Left lung (tissue), 10 donors: ENCODE data around the gene CCDC167. TPM values are rescaled to one million over a fixed set of nuclear protein-coding genes. Genes with fewer than 3 reads are reported as not detected.

ENCODE experiments used
- ATAC-seq: fragments of 200-7000 bp; cut with Tn5 transposase; one replicate; pipeline ENCODE4 v1.9.1; 2020; ENCODE audit warnings: moderate library complexity
- DNase-seq, 4 donors: peaks; one replicate each; pipeline ENCODE4 v3.0.0-alpha.2; 2013 to 2020
- H3K27ac ChIP-seq, 2 donors: fragments of 200-600 bp; sonication (generic) in 1 of 2; one replicate each; pipeline versions ENCODE4 v1.5.0 to v1.8.0; 2020 to 2021
- H3K27me3 ChIP-seq, 2 donors: fragments of 200-600 bp; sonication (generic) in 1 of 2; one replicate each; pipeline versions ENCODE4 v1.5.0 to v1.8.0; 2020 to 2021
- H3K36me3 ChIP-seq, 2 donors: fragments of 200-600 bp; sonication (generic) in 1 of 2; one replicate each; pipeline versions ENCODE4 v1.5.0 to v1.8.0; 2020 to 2021
- H3K4me1 ChIP-seq, 2 donors: fragments of 200-600 bp; one replicate each; pipeline ENCODE4 v1.8.0; 2021
- H3K4me3 ChIP-seq, 2 donors: fragments of 200-600 bp; sonication (generic) in 1 of 2; one replicate each; pipeline versions ENCODE4 v1.5.0 to v1.8.0; 2020 to 2021; ENCODE audit warnings: mild to moderate bottlenecking in 1 of 2
- H3K9me3 ChIP-seq, 2 donors: fragments of 200-600 bp; sonication (generic) in 1 of 2; one replicate each; pipeline versions ENCODE4 v1.5.0 to v1.8.0; 2020 to 2021
- intact Hi-C, 2 donors: fragments of 100-400 bp; cut with DNase I; formaldehyde crosslinking; loops; one replicate each; pipeline versions ENCODE4 v1.11.2 to v1.14.2; 2022
- polyA plus RNA-seq, 6 donors: library from polyadenylated mRNA; unstranded; fragments of 120-200 nt; gene quantifications; one replicate each; pipeline ENCODE4 v1.2.1, GENCODE V29; 2013; ENCODE audit not compliant: insufficient read length in 6 of 6
- total RNA-seq, 2 donors: library from RNA; stranded (reverse); fragmentation: NEBNext Ultra II Directional; extraction: Animal tissue kit (Norgen Biotek cat#: 25700); gene quantifications; one replicate each; pipeline ENCODE4 v1.2.1, GENCODE V29; 2021
- TF ChIP-seq, protein P1 (sequence below), 2 donors: fragments of 200-600 bp; sonication (generic) in 1 of 2; IDR thresholded peaks; one replicate each; pipeline versions ENCODE4 v1.5.0 to v1.8.0; 2021; ENCODE audit warnings: antibody characterized with exemption in 2 of 2
- donor health status: DM: no; HTN: yes; CAD: no.
- donor health status: DM: no; HTN: no; CAD: no.

Gene CCDC167
- total and polyA plus RNA-seq, 8 donors = 18.2 to 25.2 (median 23.7) TPM

DNA sequence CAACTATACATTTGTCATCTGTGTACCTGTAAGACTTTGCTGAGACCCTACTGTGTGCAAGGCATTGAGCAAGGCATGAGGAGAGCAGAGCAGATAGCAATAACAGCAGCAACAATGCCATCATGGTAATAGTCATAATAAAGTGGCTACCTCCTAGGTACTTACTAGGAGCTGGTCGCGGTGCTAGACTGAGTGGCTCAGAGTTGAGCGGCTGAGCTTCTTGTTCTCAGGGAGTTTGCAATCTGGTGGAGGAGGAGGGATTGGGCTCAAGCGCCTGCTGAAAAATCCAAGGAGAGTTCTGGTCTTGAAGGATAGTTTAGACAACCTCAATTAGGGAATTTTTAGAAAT is 25.3 kb upstream of the CCDC167 start:
- no peak overlapping the region for H3K4me3 ChIP-seq
- DNase-seq (no peak), ATAC-seq (no peak)
- no peaks in the 10 kb centered on the region for H3K9me3 ChIP-seq
- no peaks in the 10 kb centered on the region for H3K4me1 ChIP-seq
- H3K36me3 ChIP-seq = no peaks in the 10 kb centered on the region
- TF ChIP-seq, protein P1, sequence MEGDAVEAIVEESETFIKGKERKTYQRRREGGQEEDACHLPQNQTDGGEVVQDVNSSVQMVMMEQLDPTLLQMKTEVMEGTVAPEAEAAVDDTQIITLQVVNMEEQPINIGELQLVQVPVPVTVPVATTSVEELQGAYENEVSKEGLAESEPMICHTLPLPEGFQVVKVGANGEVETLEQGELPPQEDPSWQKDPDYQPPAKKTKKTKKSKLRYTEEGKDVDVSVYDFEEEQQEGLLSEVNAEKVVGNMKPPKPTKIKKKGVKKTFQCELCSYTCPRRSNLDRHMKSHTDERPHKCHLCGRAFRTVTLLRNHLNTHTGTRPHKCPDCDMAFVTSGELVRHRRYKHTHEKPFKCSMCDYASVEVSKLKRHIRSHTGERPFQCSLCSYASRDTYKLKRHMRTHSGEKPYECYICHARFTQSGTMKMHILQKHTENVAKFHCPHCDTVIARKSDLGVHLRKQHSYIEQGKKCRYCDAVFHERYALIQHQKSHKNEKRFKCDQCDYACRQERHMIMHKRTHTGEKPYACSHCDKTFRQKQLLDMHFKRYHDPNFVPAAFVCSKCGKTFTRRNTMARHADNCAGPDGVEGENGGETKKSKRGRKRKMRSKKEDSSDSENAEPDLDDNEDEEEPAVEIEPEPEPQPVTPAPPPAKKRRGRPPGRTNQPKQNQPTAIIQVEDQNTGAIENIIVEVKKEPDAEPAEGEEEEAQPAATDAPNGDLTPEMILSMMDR (IDR thresholded peaks at IDR 0.05) = no peak
- no peak overlapping the region for H3K27ac ChIP-seq
- peaks cover 0 to 77% of the 10 kb centered on the region in 2 donors for H3K27me3 ChIP-seq
- intact Hi-C loops = no loop called here

DNA sequence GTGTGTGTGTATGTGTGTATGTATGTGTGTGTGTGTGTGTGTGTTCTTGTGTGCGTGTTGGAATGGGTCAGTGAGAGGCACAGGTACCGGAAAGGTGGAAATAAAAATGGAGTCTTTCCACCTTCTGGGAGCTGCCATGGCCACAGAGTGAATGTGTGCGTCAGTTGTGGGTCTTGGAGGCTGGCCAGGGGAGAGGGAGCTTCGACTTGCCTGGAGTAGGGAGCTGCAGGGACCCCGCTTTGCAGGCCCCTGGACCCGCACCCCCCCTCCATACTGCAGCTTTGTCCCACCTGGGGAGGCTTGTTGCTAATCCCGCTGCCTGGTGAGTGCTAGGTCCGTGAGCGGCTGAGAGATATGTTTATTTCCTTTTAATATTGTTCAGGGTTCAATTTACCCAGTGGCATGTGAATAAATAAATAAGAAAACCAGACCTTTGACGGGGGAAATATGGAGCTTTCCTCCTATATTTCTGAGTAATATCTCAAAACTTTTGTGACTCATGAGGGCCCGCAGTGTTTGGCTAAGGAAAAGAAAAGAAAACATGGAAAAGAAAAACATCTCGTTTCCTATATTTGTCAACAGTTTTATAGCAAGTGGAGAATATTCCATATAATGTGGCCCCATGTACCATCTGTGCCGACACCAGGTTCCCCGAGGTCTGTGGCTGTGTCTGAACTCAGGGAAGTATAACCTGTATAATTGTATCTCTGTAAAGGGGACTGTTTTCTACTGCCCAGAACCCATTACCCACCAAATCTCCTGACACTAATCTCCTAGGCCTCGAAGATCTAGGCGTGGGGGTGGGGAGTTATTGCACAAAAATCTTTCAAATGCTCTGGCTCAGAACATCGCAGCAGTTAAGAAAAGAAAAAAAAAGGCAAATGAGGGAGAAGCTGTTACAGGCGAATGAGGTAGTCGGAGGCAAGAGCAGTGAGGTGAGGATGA is 24.6 kb upstream of the CCDC167 start:
- intact Hi-C loops = no loop called here
- DNase-seq (no peak), ATAC-seq (no peak)
- TF ChIP-seq, protein P1 (IDR thresholded peaks at IDR 0.05) = no peak
- Histone ChIP-seq H3K27ac (no peak overlapping the region), H3K36me3 (no peaks in the 10 kb centered on the region), H3K27me3 (peaks cover 0 to 70% of the 10 kb centered on the region in 2 donors), H3K9me3 (no peaks in the 10 kb centered on the region), H3K4me3 (no peak overlapping the region), H3K4me1 (no peaks in the 10 kb centered on the region)

DNA sequence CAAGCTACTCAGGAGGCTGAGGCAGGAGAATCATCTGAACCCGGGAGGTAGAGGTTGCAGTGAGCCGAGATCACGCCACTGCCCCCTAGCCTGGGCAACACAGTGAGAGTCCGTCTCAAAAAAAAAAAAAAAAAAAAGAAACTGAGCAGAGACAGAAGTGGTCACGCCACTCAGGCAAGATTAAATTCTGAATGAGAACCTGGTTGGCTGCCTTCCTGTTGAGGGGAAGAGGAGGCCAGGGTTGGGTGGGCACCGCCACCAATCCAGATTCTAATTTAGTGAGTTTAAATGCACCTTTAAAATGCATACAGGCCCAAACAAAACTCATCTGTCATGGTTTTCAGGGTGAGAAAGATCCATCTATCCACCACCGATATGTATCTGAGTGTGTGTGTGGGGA is 23.7 kb upstream of the CCDC167 start:
- no peaks in the 10 kb centered on the region for H3K4me1 ChIP-seq
- H3K4me3 ChIP-seq = no peak overlapping the region
- no peaks in the 10 kb centered on the region for H3K9me3 ChIP-seq
- DNase-seq = no peak
- ATAC-seq = no peak
- no peak overlapping the region for H3K27ac ChIP-seq
- peaks cover 0 to 61% of the 10 kb centered on the region in 2 donors for H3K27me3 ChIP-seq
- TF ChIP-seq, protein P1 (IDR thresholded peaks at IDR 0.05) = no peak
- no peaks in the 10 kb centered on the region for H3K36me3 ChIP-seq
- intact Hi-C loops = no loop called here

DNA sequence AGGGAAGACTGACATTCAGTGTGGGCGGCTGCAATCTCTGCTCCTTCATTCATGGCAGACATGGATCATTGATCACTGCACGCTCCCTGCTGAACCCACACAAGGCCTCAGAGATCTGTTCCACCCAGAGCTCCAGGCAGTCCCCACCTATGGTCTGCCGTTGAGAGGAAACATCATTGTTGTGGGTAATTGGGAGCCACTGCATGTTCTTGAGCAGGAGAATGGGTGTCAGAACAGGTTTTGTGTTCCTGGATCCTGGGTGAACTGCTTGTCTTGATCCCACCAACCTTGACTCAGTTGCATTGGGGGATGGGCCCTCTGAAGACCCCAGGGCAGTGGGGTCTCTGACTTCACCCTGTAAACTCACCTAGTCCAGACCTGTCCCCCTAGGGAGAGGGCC is 23.1 kb upstream of the CCDC167 start:
- Histone ChIP-seq H3K9me3 (no peaks in the 10 kb centered on the region), H3K36me3 (no peaks in the 10 kb centered on the region), H3K4me1 (no peaks in the 10 kb centered on the region), H3K4me3 (no peak overlapping the region), H3K27me3 (peaks cover 0 to 56% of the 10 kb centered on the region in 2 donors), H3K27ac (no peak overlapping the region)
- intact Hi-C loops = no loop called here
- ATAC-seq = no peak
- no peak for DNase-seq
- TF ChIP-seq, protein P1 (IDR thresholded peaks at IDR 0.05) = no peak

DNA sequence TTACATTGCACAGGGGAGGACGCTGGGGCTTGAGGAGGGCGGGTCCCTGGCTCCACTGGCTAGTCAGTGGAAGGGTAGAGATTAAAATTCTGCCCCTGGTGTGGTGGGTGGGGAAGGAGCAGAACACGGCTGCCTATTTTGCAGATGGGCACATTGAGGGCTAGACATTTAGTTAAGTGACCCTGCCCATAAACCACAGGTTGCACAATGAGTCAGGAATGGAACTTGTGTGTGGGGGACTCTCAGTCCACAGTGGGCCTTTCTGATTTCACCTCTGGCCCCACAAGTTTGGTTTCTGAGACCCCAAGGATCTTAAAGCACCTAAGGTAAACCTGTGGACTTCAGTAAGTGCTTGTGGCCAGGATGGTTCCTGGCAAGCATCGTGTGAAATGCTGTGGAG is 22.0 kb upstream of the CCDC167 start:
- Histone ChIP-seq H3K27ac (no peak overlapping the region), H3K27me3 (peaks cover 0 to 56% of the 10 kb centered on the region in 2 donors), H3K4me3 (no peak overlapping the region), H3K9me3 (no peaks in the 10 kb centered on the region), H3K4me1 (no peaks in the 10 kb centered on the region), H3K36me3 (no peaks in the 10 kb centered on the region)
- TF ChIP-seq, protein P1 (IDR thresholded peaks at IDR 0.05) = no peak
- intact Hi-C loops = no loop called here
- ATAC-seq (no peak), DNase-seq (no peak)
